ENCODE results near the gene CTSW.

Gene CTSW

GRCh38 chr11:65894034-65894591 is 14.5 kb downstream of the CTSW start:
- Histone ChIP-seq H3K9me3 (ENCODE audit: severe bottlenecking) (no peaks in the 10 kb centered on the region), H3K36me3 (ENCODE audit: low read depth) (peaks cover 64% of the 10 kb centered on the region), H3K4me1 (ENCODE audit: insufficient read depth, poor library complexity, severe bottlenecking) (peaks cover 27% of the 10 kb centered on the region), H3K27ac (ENCODE audit: poor library complexity, severe bottlenecking) (peak overlapping the region; percentile 96), H3K27me3 (ENCODE audit: insufficient read depth, poor library complexity, severe bottlenecking) (no peaks in the 10 kb centered on the region), H3K4me3 (ENCODE audit: severe bottlenecking) (no peak overlapping the region)
- DNase-seq (ENCODE audit: low spot score) = no peak
- TF ChIP-seq CTCF (IDR thresholded peaks at IDR 0.05; ENCODE audit: poor library complexity, severe bottlenecking) = no peak
- no peak for ATAC-seq (ENCODE audit: low read depth)

DNA sequence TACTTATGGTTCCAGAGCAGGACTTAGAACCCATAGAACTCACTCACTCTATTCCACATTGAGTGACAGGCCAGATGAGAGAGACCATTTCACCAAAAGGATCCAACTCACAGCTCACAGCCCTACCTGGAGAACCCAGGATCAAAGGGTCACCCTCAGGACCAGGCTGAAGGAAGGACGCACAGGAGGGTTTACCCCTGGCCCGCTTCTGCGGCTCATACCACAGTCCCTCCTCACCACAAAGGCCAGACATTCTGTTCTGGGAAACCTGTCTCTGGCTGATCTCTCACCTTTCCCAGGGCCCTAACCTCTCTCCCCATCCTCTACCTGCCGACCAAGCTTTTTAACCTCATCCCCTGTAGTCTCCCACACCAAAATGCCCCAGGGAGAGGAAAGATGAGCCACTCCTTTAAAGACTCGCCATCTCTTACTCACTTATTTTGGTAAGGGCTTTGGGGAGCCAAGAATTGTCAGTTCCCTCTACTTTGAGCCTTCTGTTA is 15.9 kb downstream of the CTSW start:
- no peak for TF ChIP-seq CTCF (IDR thresholded peaks at IDR 0.05; ENCODE audit: poor library complexity, severe bottlenecking)
- Histone ChIP-seq H3K36me3 (ENCODE audit: low read depth) (peaks cover 64% of the 10 kb centered on the region), H3K9me3 (ENCODE audit: severe bottlenecking) (no peaks in the 10 kb centered on the region), H3K27ac (ENCODE audit: poor library complexity, severe bottlenecking) (peak overlapping the region; percentile 96), H3K27me3 (ENCODE audit: insufficient read depth, poor library complexity, severe bottlenecking) (no peaks in the 10 kb centered on the region), H3K4me3 (ENCODE audit: severe bottlenecking) (no peak overlapping the region), H3K4me1 (ENCODE audit: insufficient read depth, poor library complexity, severe bottlenecking) (peaks cover 17% of the 10 kb centered on the region)
- ATAC-seq (ENCODE audit: low read depth) (no peak), DNase-seq (ENCODE audit: low spot score) (no peak)

DNA sequence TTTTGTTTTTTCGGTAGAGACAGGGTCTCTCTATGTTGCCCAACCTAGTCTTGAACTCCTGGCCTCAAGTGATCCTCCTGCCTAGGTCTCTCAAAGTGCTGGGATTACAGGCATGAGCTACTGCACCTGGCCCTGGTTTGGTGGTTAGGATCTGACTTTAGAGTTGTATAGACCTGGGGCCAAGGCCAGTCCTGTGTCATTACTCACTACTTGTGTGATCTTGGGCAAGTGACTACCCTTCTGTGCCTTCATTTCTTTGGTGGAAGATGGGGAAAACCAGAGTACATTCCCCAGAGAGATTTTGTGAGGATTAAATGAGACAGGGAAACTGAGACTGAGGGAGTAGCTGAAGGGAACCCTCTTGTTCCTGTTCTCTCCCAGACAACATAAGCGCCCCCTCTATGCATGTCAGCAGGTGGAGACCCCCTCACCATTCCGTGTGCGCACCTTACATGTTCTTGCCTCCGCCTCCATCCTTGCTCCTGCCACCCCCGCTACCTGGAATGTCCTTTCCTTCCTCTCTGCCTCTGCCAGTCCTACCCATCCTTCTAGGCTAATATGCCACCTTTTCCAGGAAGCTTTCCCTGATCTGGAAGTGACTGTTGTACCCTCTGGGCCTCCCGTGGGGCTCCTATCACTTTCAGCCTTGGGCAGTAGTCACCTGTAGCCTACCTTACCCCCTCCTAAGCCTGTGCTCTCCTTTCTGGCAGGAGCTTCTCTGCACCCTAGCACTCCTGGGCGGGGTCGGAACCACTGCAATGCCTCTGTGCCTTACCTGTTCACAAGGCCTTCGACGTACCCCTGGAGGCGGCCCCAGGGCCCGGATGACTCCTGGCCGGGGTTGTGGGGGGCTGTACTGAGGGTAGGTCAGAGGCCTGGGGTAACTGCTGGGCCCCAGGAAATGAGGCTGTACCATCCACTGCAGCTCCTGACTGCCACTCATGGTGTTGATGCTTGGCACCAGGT is 16.7 kb downstream of the CTSW start:
- no peak for DNase-seq (ENCODE audit: low spot score)
- H3K36me3 ChIP-seq (ENCODE audit: low read depth) = peaks cover 64% of the 10 kb centered on the region
- no peaks in the 10 kb centered on the region for H3K9me3 ChIP-seq (ENCODE audit: severe bottlenecking)
- H3K27me3 ChIP-seq (ENCODE audit: insufficient read depth, poor library complexity, severe bottlenecking) = no peaks in the 10 kb centered on the region
- peaks cover 22% of the 10 kb centered on the region for H3K4me1 ChIP-seq (ENCODE audit: insufficient read depth, poor library complexity, severe bottlenecking)
- no peak for TF ChIP-seq CTCF (IDR thresholded peaks at IDR 0.05; ENCODE audit: poor library complexity, severe bottlenecking)
- no peak for ATAC-seq (ENCODE audit: low read depth)
- peak overlapping the region; percentile 96 for H3K27ac ChIP-seq (ENCODE audit: poor library complexity, severe bottlenecking)
- no peak overlapping the region for H3K4me3 ChIP-seq (ENCODE audit: severe bottlenecking)

DNA sequence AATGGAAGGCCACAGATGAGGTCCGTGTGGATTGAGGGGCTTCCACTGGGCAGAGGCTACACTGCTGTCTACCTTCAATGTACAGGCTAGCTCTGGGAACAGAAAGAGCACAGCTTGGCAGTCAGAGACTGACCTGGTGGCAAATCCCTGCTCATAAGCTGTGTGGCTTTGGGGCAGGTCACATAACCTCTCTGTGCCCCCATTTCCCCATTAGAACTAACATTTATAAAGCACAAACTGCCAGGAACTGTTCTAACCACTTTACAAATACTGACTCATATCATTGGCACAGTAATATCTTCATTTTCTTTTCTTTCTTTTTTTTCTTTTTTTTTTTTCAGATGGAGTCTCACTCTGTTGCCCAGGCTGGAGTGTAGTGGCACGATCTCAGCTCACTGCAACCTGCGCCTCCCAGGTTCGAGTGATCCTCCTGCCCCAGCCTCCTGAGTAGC is 17.4 kb downstream of the CTSW start:
- DNase-seq (ENCODE audit: low spot score) (no peak), ATAC-seq (ENCODE audit: low read depth) (no peak)
- Histone ChIP-seq H3K36me3 (ENCODE audit: low read depth) (peaks cover 61% of the 10 kb centered on the region), H3K27me3 (ENCODE audit: insufficient read depth, poor library complexity, severe bottlenecking) (no peaks in the 10 kb centered on the region), H3K9me3 (ENCODE audit: severe bottlenecking) (no peaks in the 10 kb centered on the region), H3K4me1 (ENCODE audit: insufficient read depth, poor library complexity, severe bottlenecking) (peaks cover 29% of the 10 kb centered on the region), H3K4me3 (ENCODE audit: severe bottlenecking) (no peak overlapping the region), H3K27ac (ENCODE audit: poor library complexity, severe bottlenecking) (peak overlapping the region; percentile 96)
- no peak for TF ChIP-seq CTCF (IDR thresholded peaks at IDR 0.05; ENCODE audit: poor library complexity, severe bottlenecking)
